Neural cell (in vitro differentiated cells): ENCODE measurements around the gene KRTAP7-1.
A peak's percentile ranks its signal among the peaks of the same experiment; 100 is the strongest.

Experiments
- CTCF ChIP-seq: fragments of 450-650 bp; IDR thresholded peaks from 2 replicates; pipeline ENCODE4 v1.5.1; 2014; ENCODE audit warnings: antibody characterized with exemption, mild to moderate bottlenecking, moderate library complexity; ENCODE audit not compliant: poor library complexity, severe bottlenecking
- EP300 ChIP-seq: fragments of 450-650 bp; conservative IDR thresholded peaks from 2 replicates; pipeline ENCODE4 v1.6.1; 2014; ENCODE audit warnings: antibody characterized with exemption, mild to moderate bottlenecking, moderate library complexity; ENCODE audit not compliant: poor library complexity, severe bottlenecking
- EZH2 ChIP-seq: fragments of 200-600, 300-800 bp; shearing (Covaris generic), sonication (generic); IDR thresholded peaks from 2 replicates; pipeline ENCODE4 v1.6.1; 2014; ENCODE audit warnings: antibody characterized with exemption, low read length, borderline replicate concordance, mild to moderate bottlenecking; ENCODE audit not compliant: insufficient read depth, poor library complexity, severe bottlenecking
- POLR2AphosphoS5 ChIP-seq: IDR thresholded peaks from 2 replicates; pipeline ENCODE4 v1.6.1; 2012
- RAD21 ChIP-seq: fragments of 450-650 bp; conservative IDR thresholded peaks from 2 replicates; pipeline ENCODE4 v1.6.1; 2014; ENCODE audit warnings: antibody characterized with exemption, mild to moderate bottlenecking, moderate library complexity
- TAF1 ChIP-seq: IDR thresholded peaks from 2 replicates; pipeline ENCODE4 v1.6.1; 2012; ENCODE audit warnings: low read depth
- TF ChIP-seq, protein P1 (sequence below): IDR thresholded peaks from 2 replicates; pipeline ENCODE4 v1.6.1; 2012; ENCODE audit warnings: borderline replicate concordance

- TF ChIP-seq CTCF (no peak), EZH2 (no peak), RAD21 (no peak), POLR2AphosphoS5 (peak; percentile 51), EP300 (peak; percentile 89), TAF1 (no peak)
- TF ChIP-seq, protein P1, sequence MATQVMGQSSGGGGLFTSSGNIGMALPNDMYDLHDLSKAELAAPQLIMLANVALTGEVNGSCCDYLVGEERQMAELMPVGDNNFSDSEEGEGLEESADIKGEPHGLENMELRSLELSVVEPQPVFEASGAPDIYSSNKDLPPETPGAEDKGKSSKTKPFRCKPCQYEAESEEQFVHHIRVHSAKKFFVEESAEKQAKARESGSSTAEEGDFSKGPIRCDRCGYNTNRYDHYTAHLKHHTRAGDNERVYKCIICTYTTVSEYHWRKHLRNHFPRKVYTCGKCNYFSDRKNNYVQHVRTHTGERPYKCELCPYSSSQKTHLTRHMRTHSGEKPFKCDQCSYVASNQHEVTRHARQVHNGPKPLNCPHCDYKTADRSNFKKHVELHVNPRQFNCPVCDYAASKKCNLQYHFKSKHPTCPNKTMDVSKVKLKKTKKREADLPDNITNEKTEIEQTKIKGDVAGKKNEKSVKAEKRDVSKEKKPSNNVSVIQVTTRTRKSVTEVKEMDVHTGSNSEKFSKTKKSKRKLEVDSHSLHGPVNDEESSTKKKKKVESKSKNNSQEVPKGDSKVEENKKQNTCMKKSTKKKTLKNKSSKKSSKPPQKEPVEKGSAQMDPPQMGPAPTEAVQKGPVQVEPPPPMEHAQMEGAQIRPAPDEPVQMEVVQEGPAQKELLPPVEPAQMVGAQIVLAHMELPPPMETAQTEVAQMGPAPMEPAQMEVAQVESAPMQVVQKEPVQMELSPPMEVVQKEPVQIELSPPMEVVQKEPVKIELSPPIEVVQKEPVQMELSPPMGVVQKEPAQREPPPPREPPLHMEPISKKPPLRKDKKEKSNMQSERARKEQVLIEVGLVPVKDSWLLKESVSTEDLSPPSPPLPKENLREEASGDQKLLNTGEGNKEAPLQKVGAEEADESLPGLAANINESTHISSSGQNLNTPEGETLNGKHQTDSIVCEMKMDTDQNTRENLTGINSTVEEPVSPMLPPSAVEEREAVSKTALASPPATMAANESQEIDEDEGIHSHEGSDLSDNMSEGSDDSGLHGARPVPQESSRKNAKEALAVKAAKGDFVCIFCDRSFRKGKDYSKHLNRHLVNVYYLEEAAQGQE = peak; percentile 51
These were observed 9.0 kb upstream of the KRTAP7-1 start for GRCh38 chr21:30838536-30838935.
